HG02973 (cell line): ENCODE measurements around the gene TRMU.
"Not testable (repeated sequence)": the region's sequence is repeated elsewhere in the genome, so short reads cannot be mapped to it uniquely, and the experiment has no call there.

Source experiments
- ATAC-seq: cut with Tn5 transposase; IDR thresholded peaks from one replicate; pipeline ENCODE4 v1.9.1; 2021; ENCODE audit warnings: moderate library complexity; ENCODE audit not compliant: unreplicated experiment

TRMU gene

GRCh38 chr22:46381731-46382130 is 46.2 kb downstream of the TRMU start:
- no peak for ATAC-seq

- ATAC-seq, result no peak
Observed at GRCh38 chr22:46382524-46382923, 47.0 kb downstream of the TRMU start.

DNA sequence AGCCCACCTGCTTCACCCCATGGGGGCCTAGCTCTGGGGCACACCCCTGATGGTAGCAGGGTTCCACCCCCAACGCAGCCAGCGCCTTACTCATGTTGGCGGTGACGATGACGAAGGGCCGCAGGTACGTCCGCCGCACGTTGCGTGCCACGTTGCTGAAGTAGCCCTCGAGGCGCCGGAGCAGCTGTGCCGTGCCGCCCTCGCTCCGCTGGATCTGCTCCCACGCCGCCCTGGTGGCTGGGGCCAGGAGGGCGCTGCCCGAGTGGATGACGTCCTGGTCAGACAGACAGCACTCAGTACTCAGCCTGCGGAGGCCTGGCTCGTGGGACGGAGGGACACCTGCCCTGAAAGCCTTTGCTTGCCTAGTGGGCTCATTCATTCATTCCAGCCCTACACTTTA is 50.8 kb downstream of the TRMU start:
- no peak for ATAC-seq

DNA sequence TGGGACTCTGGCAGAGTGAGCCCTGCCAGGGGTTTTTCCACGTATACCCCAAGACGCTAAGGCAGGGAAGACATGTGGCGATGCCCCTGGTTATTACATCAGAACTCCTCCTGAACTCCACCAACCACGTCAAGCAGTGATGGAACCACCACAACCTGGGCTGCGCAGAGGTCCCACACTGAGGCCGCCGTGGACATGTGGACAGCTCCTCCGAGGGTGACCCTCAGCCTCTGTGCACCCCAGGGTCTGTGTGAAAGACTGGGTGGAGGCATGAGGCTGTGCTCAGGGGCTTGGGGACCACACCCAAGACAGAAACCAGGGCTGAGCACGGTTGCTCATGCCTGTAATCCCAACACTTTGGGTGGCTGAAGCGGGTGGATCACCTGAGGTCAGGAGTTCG is 52.2 kb downstream of the TRMU start:
- ATAC-seq, result no peak

- ATAC-seq, result no peak
Observed at GRCh38 chr22:46388647-46389046, 53.1 kb downstream of the TRMU start.

- ATAC-seq, result no peak
Observed at GRCh38 chr22:46389081-46389480, 53.6 kb downstream of the TRMU start.

DNA sequence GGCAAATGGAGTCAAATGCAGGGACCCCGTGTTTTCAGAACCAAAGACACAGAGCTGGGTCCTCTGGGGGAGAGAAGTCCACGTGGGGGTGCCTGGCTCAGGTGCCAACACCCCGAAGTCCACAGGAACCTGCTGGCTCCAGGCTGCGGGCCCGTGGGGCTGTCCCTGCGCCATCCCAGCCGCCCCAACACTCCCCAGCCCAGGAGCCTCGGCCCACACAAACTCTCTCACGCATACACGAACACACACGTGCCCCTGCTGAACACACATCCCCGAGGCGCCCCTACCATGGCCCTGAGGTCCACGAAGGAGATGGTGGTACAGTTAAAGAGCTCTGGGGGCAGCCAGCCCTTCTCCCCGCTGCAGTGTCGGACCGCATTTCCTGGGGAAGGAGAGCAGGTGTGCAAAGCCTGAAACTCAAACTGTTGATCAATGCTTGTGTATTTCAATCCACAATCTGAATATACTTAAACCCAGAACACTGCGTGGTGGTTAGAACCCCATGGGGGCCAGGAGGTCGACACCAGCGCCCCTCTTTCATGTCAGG is 54.7 kb downstream of the TRMU start:
- ATAC-seq, result no peak

DNA sequence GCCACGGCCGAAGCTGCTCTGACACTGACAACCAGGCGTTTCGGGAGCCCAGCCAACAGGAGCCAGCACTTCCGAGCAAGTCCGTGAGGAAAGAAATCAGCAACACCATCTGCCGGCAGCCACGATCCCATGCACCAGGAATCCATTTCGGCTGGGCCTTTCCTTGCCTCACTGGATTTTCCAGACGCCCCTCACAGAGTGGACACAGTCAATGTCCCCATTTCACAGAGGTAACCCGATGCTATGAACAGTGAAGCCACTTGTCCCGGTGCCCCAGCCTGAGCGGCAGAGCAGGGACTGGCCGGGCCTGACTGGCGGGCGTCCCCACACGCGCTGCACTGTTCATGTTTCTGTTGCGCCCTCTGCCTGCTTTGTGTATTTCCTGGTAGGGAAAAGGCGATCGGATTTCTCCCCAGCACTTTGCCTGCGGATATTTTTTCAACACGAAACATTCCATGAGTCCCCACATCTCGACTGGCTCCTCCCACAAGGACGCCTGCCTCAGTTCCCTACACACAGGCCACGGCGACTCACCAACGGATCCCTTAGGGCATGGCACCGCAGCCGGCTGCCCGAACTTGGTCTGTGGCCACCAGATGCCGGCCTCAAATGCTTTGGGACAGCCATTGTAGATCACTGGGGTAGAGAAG is 55.3 kb downstream of the TRMU start:
- no peak for ATAC-seq

DNA sequence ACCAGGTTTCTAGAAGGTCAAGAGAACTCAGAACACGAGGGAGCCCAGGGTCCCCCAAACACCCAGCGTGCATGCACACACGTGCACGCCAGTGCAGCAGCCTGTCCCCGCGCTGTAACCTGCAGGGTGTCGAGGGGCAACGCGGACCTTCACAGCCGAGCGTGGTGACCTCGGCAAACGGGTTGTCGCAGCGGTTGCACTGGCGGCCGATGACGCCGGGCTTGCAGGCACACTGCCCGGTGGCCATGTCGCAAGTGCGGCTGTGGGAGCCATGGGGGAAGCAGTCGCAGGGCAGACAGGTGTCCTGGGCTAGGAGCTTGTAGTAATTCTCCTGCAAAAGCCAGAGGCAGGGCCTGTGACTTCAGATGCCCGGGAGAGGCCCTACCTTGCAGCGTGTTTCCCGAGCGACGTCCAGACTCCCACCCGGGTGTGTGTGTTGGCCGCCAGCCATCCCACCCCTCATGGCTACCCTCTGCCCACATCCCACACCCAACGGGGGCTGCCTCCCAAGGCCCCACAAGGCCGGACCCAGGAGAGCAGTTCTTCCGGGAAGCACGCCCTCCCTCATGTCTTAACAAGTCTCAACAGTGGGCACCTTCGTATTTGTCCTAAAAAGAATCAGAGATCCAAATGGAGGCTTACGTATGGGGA is 56.1 kb downstream of the TRMU start:
- ATAC-seq, result no peak

GRCh38 chr22:46392137-46392844 is 56.8 kb downstream of the TRMU start:
- ATAC-seq, result no peak

GRCh38 chr22:46393873-46394272 is 58.4 kb downstream of the TRMU start:
- ATAC-seq, result no peak

- ATAC-seq, result no peak
Observed at GRCh38 chr22:46394622-46395021, 59.1 kb downstream of the TRMU start.

DNA sequence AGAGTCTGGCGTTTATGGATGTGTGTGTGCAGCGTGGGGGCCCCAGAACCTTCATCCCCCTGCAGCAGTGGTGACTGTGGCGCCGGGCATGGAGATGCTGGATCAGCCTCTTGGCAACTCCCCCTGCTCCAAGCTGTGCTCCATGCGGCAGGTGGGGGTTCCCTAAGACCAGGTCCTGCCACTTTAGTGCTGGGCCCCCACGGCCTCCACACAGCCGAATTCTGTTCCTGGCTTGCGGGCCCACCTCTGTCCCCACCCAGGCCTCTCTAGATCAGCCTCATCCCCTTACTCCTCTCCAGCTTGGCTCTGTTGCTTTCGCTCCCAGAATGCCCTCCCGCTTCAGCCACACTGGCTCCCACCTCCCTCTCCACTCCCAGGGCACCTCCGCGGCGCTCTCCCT is 59.6 kb downstream of the TRMU start:
- no peak for ATAC-seq

- not testable (repeated sequence) for ATAC-seq
Observed at GRCh38 chr22:46397049-46397448, 61.5 kb downstream of the TRMU start.

DNA sequence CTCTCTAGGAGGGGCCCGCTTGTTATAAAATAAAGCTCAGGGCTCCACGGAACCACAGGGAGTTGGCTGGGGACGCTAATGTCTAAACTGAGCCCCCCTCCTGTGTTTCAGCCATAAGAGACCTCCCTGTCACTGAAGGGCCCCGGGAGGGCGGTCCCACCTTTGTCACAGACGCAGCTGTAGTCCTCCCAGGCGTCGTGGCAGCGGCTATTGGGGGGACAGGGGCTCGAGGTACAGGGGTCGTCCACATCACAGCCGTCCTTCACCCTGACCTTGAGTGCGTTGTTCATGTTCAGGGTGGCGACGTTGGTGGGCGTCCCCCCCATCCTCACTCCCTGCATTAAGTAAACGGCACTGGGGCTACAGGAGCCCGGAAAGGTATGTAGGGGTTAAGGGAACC is 62.0 kb downstream of the TRMU start:
- no peak for ATAC-seq

GRCh38 chr22:46397951-46398350 is 62.4 kb downstream of the TRMU start:
- ATAC-seq, result no peak

GRCh38 chr22:46399251-46400024 is 63.9 kb downstream of the TRMU start:
- ATAC-seq, result no peak

- ATAC-seq, result no peak
Observed at GRCh38 chr22:46401370-46401769, 65.9 kb downstream of the TRMU start.

DNA sequence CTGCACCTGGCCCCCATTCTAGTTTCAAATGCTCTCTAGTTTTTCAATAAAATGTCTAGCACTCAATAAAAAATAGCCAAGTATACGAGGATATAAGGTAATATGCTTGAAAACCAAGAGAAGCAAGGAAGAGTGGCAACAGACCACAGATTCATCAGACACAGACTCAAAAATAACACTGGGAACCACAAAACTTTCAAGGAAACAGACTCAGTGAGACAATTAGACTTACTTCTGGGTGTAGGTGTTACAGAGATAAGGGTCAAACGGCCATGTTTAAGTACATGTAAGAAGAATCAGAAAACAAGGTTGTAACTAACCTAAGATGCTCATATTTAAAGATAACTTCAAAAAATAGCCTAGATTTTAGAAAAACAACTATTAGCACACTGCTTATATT is 67.0 kb downstream of the TRMU start:
- ATAC-seq, result no peak

GRCh38 chr22:46403880-46404279 is 68.4 kb downstream of the TRMU start:
- not testable (repeated sequence) for ATAC-seq

DNA sequence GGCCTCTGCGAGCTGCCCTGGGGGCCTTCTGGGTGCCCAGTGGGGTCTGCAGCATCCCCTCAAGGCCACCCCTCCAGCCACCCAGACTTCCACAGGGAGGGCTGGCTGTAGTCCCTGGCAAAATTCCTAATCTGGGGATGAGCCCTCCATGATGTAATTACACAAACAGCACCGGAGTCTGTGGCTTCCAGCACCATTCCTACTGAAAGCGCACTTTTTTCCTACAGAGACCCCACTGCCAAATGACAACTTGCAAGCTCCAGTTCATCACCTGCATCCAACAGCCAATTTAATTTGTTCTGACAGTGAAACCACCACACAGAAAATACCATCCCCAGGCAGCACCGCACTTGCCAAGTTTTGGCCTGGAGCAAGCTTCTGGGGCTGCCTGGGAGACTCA is 70.4 kb downstream of the TRMU start:
- no peak for ATAC-seq
